Muscle layer of duodenum (tissue), 2 donors: ENCODE data around the gene ZNF180.
"Not testable (repeated sequence)": the region's sequence is repeated elsewhere in the genome, so short reads cannot be mapped to it uniquely, and the experiment has no call there.

Source experiments
- H3K27ac ChIP-seq: one replicate; pipeline ENCODE4 v1.7.0; 2013; ENCODE audit warnings: mild to moderate bottlenecking, low read length
- H3K27me3 ChIP-seq: one replicate; pipeline ENCODE4 v1.7.0; 2013; ENCODE audit warnings: low read depth, mild to moderate bottlenecking, control low read depth, low read length
- H3K36me3 ChIP-seq, 2 donors: one replicate each; pipeline ENCODE4 v1.7.0; 2013; ENCODE audit warnings: low read length in 2 of 2, control low read depth in 1 of 2, mild to moderate bottlenecking in 1 of 2; ENCODE audit not compliant: insufficient read depth in 2 of 2, control insufficient read depth in 1 of 2
- H3K4me1 ChIP-seq, 2 donors: one replicate each; pipeline ENCODE4 v1.7.0; 2013; ENCODE audit warnings: low read length in 2 of 2, mild to moderate bottlenecking in 2 of 2, control low read depth in 1 of 2, moderate library complexity in 1 of 2; ENCODE audit not compliant: insufficient read depth in 2 of 2, control insufficient read depth in 1 of 2
- H3K4me3 ChIP-seq, 2 donors: one replicate each; pipeline ENCODE4 v1.7.0; 2013; ENCODE audit warnings: low read length in 2 of 2, low read depth in 1 of 2, mild to moderate bottlenecking in 1 of 2
- H3K9me3 ChIP-seq, 2 donors: one replicate each; pipeline ENCODE4 v1.7.0; 2013; ENCODE audit warnings: low read length in 2 of 2, control low read depth in 1 of 2, mild to moderate bottlenecking in 1 of 2; ENCODE audit not compliant: control insufficient read depth in 1 of 2
- donor health status: healthy.

The ZNF180 gene

DNA sequence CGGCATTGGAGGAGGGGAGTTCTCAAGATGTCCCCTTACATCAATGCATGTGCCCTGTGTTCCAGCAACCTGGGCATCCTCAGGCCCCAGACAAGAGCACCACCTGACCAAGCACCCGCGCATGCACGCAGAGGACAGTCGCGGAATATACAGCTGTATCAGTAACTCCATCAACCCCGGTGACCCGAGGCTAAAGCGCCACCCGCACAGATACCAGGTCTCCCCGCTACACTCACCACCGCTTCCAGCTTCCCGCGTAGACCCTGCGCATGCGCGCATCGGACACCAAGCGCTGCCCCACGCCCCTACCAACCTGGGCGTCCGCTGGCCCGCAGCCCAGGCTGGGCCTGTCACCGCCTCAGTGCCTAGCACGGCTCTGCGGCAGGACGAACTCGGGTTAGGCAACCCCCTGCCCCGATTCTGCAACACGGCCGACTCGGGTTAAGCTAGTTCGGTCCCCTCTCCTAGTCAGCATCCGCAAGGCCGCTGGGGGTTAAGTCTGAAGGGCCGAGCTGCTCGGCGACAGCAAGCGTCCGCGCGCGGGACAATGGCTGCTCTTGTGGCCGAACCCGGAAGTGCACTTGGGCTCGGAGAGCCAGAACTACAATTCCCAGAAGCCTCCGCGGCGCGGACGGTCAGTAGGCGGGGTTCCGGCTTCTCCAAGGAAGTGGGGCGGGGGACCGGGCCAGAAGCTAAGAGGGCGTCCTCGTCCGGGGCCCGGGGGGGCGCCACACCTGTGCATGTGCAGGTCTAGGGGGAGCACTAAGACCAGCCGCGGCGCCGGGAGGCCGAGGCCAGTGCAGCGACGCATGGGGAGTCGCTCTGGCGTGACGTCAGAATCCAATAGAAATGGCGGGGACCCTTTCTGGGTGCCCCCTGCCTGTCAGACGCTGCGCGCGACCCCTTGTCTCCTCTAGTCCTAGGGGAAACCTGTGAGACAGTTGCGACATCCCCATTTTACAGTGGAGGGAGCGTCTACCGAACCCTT, at the start of gene ZNF180:
TSS of gene ZNF180 (minus strand) at position 561 of the 988 bp plus-strand sequence. CDS start 3,188 bp downstream, outside the sequence.
- H3K27ac ChIP-seq, result peak within 1 kb of the TSS; percentile 76
- peaks cover 10 to 34% of the 10 kb centered on the region in 2 donors for H3K36me3 ChIP-seq
- H3K4me3 ChIP-seq, result peak within 1 kb of the TSS; percentile 93 to 97
- no peaks in the 10 kb centered on the region for H3K27me3 ChIP-seq
- H3K4me1 ChIP-seq, result peaks cover 5 to 19% of the 10 kb centered on the region in 2 donors
- peaks cover 22 to 33% of the 10 kb centered on the region in 2 donors for H3K9me3 ChIP-seq

DNA sequence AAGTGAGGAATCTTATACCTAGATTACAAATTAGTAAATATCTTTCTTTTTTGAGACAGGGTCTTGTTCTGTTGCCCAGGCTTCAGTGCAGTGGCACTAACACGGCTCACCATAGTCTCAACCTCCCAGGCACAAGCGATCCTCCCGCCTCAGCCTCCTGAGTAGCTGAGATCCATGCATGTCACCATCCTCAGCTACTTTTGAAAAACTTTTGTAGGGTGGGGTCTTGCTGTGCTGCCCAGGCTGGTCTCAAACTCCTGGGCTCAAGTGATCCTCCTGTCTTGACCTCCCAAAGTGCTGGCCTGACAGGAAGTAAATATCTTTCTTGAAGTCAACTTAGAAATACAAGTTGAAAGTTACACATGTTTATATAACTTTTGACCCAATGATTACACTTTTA, 49.2 kb upstream of the ZNF180 start:
- no peaks in the 10 kb centered on the region for H3K4me1 ChIP-seq
- no peaks in the 10 kb centered on the region for H3K9me3 ChIP-seq
- H3K4me3 ChIP-seq, result no peak overlapping the region
- no peaks in the 10 kb centered on the region for H3K36me3 ChIP-seq
- H3K27me3 ChIP-seq, result no peaks in the 10 kb centered on the region
- H3K27ac ChIP-seq, result no peak overlapping the region

DNA sequence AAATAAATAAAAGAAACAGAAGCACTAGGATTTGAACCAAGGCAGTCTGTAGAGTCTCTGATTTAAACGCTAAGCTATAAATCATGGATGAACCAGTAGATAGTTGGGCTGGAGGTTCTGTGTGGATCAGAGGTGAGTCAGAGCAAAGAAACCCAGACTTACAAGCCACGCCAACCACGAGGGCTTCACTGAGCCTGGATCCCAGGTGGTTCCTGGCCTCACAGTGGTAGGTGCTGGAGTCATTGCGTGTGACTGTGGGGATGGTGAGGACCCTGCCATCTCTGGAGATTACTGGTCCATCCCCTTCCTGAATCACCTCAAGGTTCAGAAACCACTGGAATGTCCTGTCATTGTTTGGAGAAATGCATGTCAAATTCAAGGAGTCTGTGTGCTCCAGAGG, 48.4 kb upstream of the ZNF180 start:
- no peaks in the 10 kb centered on the region for H3K27me3 ChIP-seq
- H3K9me3 ChIP-seq, result no peaks in the 10 kb centered on the region
- no peak overlapping the region for H3K4me3 ChIP-seq
- H3K36me3 ChIP-seq, result no peaks in the 10 kb centered on the region
- H3K4me1 ChIP-seq, result no peaks in the 10 kb centered on the region
- H3K27ac ChIP-seq, result no peak overlapping the region

DNA sequence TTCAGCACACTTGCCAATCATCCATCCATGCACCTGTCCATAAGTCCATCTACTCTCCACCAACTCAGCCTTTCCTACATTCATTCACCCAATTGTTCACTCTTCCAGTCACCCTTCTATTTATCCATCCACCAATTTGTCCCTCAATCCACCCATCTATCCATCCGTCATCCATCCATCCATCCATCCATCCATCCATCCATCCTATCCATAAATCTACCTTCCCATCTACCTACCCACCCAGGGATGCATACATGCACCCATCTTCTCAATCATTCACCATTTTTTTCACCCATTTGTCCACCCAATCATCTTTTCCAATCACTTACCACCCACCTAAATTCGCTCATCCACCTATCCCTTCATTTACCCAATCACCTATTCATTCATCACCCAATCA, 43.7 kb upstream of the ZNF180 start:
- no peak overlapping the region for H3K4me3 ChIP-seq
- H3K27ac ChIP-seq, result no peak overlapping the region
- H3K9me3 ChIP-seq, result no peaks in the 10 kb centered on the region
- H3K4me1 ChIP-seq, result no peaks in the 10 kb centered on the region
- H3K36me3 ChIP-seq, result no peaks in the 10 kb centered on the region
- no peaks in the 10 kb centered on the region for H3K27me3 ChIP-seq

DNA sequence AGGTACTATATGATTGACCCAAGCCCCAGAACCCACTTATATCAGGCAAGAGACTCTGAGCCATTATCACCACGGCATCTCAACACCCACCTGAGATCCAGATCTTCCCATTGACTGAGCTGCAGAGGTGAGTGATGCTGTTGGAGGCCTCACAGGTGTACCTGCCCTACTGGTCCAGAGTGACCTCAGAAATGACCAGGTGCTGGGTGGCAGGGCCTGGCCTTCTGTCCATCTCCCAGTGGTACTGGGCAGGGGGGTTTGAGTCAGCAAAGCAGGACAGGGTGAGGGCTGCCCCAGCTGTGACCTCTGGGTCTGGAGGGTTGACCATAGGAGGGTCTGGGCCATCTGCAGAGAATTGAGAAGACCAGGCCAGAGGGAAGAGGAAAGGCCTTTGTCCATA, 42.3 kb upstream of the ZNF180 start:
- Histone ChIP-seq H3K9me3 (no peaks in the 10 kb centered on the region), H3K4me1 (no peaks in the 10 kb centered on the region), H3K27ac (no peak overlapping the region), H3K27me3 (no peaks in the 10 kb centered on the region), H3K36me3 (no peaks in the 10 kb centered on the region), H3K4me3 (no peak overlapping the region)

DNA sequence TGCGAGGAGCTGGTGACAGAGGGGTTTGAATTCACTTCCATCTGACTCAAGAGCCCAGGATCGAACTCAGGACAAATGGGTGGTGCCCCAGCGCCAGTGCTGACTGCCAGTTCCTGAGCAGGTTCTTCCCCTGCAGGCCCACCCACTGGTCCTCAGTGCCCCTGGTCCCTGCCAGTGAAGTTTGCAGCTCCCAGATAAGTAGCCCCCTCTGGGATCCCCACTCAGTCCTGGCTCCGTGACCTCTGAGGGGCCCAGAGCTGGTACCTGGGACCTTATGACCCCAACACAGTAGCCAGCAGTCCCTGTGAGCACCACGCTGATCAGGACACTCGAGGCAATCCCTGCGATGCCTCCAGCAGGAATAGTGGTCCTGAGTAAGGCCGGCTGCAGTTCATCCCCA, 40.4 kb upstream of the ZNF180 start:
- Histone ChIP-seq H3K36me3 (no peaks in the 10 kb centered on the region), H3K4me1 (no peaks in the 10 kb centered on the region), H3K27me3 (no peaks in the 10 kb centered on the region), H3K4me3 (no peak overlapping the region), H3K27ac (no peak overlapping the region), H3K9me3 (no peaks in the 10 kb centered on the region)

DNA sequence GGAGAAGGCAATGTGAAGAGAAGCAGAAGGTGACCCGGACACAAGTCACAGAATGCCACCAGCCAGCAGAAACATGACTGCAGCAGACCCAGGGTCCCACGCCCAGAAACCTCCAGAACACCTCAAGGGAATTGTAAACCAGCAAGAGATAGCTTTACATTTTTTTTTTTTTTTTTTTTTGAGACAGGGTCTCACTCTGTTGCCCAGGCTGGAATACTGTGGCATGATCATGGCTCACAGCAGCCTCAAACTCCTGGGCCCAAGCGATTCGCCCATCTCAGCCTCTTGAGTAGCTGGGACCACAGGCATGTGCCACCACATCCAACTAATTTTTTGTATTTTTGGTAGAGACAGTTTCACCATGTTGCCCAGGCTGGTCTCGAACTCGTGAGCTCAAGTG, 39.7 kb upstream of the ZNF180 start:
- no peaks in the 10 kb centered on the region for H3K27me3 ChIP-seq
- H3K9me3 ChIP-seq, result no peaks in the 10 kb centered on the region
- no peaks in the 10 kb centered on the region for H3K36me3 ChIP-seq
- no peak overlapping the region for H3K27ac ChIP-seq
- H3K4me1 ChIP-seq, result no peaks in the 10 kb centered on the region
- H3K4me3 ChIP-seq, result no peak overlapping the region

DNA sequence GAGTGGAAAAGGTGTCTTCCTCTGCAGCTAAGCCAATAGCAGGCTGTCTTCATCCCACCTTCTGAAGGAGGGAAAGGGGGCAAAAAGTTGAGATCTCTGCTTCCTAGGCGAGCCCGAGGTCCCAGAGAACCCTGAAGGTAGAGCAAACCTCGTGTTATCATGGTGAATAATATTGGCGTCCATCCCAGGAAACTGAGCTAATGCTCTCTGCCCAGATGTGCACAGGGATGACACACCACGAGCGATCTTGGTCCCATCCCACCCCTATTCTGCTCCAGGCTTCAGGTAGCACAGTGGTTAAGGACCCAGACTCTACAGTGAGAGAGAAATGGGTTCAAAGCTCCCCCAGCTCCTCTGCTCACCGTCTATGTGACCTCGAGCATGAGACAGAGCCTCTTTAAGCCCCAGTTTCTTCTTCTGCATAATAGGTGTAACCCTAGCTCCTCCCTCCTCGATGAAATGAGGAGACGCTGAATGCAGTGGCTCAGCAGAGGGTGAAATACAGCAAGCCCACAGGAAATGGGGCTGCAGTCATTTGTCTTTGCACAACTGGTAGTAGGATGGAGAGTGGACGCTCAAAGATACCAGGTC, 39.0 kb upstream of the ZNF180 start:
- no peak overlapping the region for H3K27ac ChIP-seq
- H3K36me3 ChIP-seq, result no peaks in the 10 kb centered on the region
- H3K4me1 ChIP-seq, result no peaks in the 10 kb centered on the region

DNA sequence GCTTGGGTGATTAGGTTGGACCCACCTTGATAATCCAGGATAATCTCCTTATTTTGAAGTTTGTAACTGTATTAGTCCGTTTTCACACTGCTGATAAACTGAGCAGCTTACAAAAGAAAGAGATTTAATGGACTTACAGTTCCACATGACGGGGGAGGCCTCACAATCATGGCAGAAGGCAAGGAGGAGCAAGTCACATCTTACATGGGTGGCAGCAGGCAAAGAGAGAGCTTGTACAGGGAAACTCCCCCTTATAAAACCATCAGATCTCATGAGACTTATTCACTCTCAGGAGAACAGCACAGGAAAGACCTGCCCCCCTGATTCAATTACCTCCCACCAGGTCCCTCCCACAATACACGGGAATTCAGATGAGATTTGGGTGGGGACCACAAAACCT, 35.0 kb upstream of the ZNF180 start:
- H3K27me3 ChIP-seq, H3K36me3 ChIP-seq, H3K4me1 ChIP-seq, H3K9me3 ChIP-seq, H3K27ac ChIP-seq, H3K4me3 ChIP-seq: not testable (repeated sequence)

More for the DNA sequence above, 39.0 kb upstream of the ZNF180 start:
- Histone ChIP-seq H3K4me3 (no peak overlapping the region), H3K27me3 (no peaks in the 10 kb centered on the region), H3K9me3 (no peaks in the 10 kb centered on the region)

DNA sequence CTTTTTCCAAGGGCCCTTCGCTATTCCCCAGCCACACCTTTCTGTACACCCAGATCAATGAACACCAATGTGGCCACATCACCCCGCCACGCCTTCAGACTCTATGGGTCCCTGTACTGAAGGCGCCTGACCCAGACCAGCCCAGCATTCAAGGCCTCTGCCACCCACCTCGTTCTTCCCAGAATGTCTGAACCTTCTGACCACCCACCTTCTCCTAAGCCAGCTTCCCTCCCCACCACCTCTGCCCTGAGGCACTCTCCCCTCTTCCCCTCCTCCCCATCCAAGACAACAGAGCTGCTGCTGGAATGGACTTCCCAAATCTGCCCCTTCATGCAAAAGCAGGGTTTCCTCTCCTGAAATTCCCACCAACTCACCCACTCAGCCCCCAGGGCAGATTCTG, 32.5 kb upstream of the ZNF180 start:
- Histone ChIP-seq H3K4me1 (no peaks in the 10 kb centered on the region), H3K27ac (no peak overlapping the region), H3K27me3 (no peaks in the 10 kb centered on the region), H3K9me3 (no peaks in the 10 kb centered on the region), H3K4me3 (no peak overlapping the region), H3K36me3 (no peaks in the 10 kb centered on the region)

DNA sequence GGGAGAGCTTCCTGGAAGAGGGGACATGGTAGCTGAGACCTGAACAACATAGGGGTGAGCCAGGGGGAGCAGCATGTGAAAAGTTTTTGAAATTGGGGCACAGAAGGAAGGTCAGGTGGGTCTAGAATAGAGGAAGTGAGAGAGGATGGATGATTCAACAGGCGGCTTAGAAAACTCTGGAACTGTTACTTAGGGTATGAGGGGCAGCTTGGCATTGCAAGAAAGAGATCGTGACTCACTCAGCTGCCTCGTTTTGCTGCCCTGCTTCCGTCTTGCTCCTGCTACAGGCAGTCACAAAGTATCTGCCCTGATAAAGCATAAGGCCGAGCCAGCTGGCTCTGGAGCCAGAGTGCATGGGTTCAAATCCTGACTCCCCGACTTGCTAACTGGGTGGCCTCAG, 30.5 kb upstream of the ZNF180 start:
- H3K9me3 ChIP-seq, result no peaks in the 10 kb centered on the region
- no peaks in the 10 kb centered on the region for H3K27me3 ChIP-seq
- H3K4me1 ChIP-seq, result no peaks in the 10 kb centered on the region
- H3K4me3 ChIP-seq, result no peak overlapping the region
- H3K36me3 ChIP-seq, result no peaks in the 10 kb centered on the region
- H3K27ac ChIP-seq, result no peak overlapping the region
